ENCODE data around the gene ZC3H7B. TPM values are rescaled to one million over a fixed set of nuclear protein-coding genes. Genes with fewer than 3 reads are reported as not detected.
"Not testable (repeated sequence)": the region's sequence is repeated elsewhere in the genome, so short reads cannot be mapped to it uniquely, and the experiment has no call there.

The ZC3H7B gene, protein sequence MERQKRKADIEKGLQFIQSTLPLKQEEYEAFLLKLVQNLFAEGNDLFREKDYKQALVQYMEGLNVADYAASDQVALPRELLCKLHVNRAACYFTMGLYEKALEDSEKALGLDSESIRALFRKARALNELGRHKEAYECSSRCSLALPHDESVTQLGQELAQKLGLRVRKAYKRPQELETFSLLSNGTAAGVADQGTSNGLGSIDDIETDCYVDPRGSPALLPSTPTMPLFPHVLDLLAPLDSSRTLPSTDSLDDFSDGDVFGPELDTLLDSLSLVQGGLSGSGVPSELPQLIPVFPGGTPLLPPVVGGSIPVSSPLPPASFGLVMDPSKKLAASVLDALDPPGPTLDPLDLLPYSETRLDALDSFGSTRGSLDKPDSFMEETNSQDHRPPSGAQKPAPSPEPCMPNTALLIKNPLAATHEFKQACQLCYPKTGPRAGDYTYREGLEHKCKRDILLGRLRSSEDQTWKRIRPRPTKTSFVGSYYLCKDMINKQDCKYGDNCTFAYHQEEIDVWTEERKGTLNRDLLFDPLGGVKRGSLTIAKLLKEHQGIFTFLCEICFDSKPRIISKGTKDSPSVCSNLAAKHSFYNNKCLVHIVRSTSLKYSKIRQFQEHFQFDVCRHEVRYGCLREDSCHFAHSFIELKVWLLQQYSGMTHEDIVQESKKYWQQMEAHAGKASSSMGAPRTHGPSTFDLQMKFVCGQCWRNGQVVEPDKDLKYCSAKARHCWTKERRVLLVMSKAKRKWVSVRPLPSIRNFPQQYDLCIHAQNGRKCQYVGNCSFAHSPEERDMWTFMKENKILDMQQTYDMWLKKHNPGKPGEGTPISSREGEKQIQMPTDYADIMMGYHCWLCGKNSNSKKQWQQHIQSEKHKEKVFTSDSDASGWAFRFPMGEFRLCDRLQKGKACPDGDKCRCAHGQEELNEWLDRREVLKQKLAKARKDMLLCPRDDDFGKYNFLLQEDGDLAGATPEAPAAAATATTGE
- 10 to 100 TPM; 28.3 to 48.6 TPM for total RNA-seq

DNA sequence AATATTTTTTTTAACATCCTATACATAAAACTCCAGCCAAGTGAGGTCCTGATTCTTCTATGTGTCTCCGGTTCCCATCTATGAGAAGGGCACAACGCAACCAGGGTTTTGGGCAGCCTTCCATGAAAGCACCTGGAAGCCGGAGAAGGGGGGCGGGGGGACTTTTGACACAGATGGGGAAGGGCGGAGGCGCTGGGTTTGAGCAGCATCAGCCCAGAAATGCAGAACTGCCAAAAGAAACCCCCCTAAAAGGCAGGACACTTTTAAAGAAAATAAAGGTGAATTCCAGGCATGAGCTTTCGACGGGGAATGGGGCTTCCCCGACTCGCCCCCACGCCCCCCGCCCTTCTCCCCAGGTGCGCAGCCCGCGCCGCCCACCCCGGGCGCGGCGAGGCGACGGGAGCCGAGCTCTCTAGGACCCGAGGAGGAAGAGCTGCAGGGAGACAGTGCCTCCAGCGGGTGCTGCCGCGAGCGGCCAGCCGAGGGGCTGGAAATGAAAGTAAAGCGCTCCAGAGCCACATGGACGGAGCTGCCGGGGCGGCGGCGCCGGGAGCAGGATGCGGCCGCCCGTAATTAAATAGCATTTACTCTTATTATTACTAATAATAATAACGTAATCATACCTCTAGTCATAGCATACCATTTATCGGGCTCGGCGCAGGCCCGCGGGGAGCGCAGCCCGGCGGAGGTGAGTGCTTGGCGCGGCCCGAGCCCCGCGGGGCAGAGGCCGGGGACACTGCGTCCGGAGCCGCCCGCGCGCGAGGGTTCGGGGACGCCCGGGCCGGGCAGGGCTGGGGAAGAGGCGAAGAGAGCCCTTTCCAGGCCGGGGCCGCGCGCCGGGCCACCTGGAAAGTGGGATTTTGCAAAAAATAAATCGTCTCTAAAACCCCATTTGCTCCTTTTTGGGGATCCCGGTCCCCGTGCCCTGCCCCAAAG is at the start of gene ZC3H7B:
ZC3H7B (plus strand) TSS at position 441 of the 936 bp plus-strand sequence. CDS start 19,136 bp downstream, outside the sequence.
- Mint-ChIP-seq H3K27ac (peak within 1 kb of the TSS; percentile 95), H3K4me1 (peaks cover 21% of the 10 kb centered on the region), H3K9me3 (no peaks in the 10 kb centered on the region), H3K27me3 (no peaks in the 10 kb centered on the region), H3K36me3 (ENCODE audit: low read depth) (peaks cover 20% of the 10 kb centered on the region), H3K4me3 (peak within 1 kb of the TSS; percentile 92)
- ATAC-seq (replicated peaks) = peak; percentile 94

DNA sequence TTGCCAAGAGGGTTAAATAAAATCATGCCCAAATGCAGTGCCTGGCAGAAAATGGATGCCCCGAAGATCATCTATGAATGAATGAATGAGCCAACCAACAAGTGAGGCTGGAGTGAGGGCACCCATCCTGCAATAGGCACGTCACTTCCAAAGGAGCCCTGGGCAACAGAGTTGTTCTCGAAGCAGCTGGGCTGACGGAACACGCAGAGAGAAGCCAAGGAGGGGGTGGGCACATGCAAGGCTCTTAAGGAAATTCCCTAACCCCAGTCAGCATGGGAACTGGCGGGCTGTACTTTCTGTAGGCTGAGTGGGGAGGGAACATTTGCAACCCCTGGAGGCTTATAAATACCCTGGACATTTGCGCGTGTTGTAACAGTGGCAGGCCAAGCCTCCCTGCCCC is 49.0 kb upstream of the ZC3H7B start:
- ATAC-seq (replicated peaks) = no peak
- Mint-ChIP-seq H3K9me3 (no peaks in the 10 kb centered on the region), H3K36me3 (ENCODE audit: low read depth) (peaks cover 86% of the 10 kb centered on the region), H3K27me3 (no peaks in the 10 kb centered on the region), H3K4me1 (no peaks in the 10 kb centered on the region), H3K4me3 (no peak overlapping the region), H3K27ac (no peak overlapping the region)

DNA sequence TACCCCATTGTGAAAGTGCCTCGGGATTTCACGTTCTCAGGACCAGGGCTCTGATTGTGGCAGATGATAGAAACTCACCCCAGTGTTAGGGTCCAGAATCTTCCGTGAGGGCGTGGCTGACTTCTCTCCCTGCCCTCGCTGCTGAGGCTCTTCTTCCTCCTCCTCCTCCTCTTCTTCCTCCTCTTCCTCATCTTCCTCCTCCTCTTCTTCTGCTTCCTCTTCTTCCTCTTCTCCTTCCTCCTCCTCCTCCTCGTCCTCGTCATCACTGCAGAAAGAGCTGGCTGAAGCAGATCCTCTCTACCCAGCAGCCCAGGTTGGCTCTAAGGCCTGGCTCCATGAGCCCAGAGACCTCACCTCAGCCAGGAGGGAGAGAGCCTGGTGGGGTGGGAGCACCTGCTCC is 47.1 kb upstream of the ZC3H7B start:
- peak overlapping the region; percentile 48 for H3K27ac Mint-ChIP-seq
- H3K27me3 Mint-ChIP-seq = no peaks in the 10 kb centered on the region
- H3K36me3 Mint-ChIP-seq (ENCODE audit: low read depth) = peaks cover 98% of the 10 kb centered on the region
- no peak for ATAC-seq (replicated peaks)
- no peaks in the 10 kb centered on the region for H3K4me1 Mint-ChIP-seq
- H3K4me3 Mint-ChIP-seq = no peak overlapping the region
- no peaks in the 10 kb centered on the region for H3K9me3 Mint-ChIP-seq

DNA sequence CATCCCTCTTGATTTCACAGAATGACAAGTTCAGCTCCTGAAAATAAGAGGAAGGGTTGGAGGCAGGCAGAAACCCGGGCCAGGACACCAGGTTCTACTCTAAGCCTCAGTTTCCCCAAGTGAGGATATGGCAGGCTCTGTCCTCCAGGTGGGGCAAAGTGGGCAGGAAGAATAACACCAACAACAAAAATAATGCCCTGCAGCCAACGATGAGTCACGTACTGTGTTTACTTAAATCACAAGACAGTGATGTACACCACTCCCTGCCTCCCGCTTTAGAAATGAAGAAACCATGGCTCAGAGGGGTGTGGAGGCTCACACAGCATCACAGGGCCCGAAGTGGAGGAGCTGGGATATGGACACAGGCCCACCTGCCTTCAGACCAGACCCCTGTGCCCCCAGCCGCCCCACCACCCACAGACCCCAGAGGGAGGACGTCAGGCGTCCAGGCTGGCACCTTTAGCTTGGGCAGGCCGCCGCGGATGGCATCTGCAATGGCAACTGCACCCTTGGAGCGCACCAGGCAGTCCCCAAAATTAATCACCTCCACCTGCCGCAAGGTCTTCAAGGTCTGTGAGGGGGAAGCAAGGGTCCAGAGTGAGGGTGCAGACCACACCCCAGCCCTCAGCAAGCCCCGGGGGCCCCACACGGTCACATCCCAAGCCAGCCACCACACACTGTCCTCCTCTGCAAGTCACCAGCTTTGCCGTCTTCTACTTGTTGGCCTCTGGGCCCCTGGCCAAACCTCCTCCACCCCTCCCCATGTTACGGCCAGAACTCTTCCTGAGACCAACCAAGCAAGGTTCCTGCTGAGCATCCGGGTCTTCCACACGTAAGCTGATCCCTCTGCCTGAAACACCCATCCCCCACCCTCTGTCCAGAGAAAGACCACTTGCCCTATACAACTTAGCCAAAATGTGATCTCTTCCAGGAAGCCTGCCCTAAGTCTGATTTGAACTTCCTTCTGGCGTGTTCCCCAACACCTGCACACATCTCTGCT is 44.8 kb upstream of the ZC3H7B start:
- peaks cover 100% of the 10 kb centered on the region for H3K36me3 Mint-ChIP-seq (ENCODE audit: low read depth)
- no peak for ATAC-seq (replicated peaks)
- no peak overlapping the region for H3K4me3 Mint-ChIP-seq
- H3K27ac Mint-ChIP-seq = peak overlapping the region; percentile 30
- no peaks in the 10 kb centered on the region for H3K9me3 Mint-ChIP-seq
- H3K27me3 Mint-ChIP-seq = no peaks in the 10 kb centered on the region
- no peaks in the 10 kb centered on the region for H3K4me1 Mint-ChIP-seq

DNA sequence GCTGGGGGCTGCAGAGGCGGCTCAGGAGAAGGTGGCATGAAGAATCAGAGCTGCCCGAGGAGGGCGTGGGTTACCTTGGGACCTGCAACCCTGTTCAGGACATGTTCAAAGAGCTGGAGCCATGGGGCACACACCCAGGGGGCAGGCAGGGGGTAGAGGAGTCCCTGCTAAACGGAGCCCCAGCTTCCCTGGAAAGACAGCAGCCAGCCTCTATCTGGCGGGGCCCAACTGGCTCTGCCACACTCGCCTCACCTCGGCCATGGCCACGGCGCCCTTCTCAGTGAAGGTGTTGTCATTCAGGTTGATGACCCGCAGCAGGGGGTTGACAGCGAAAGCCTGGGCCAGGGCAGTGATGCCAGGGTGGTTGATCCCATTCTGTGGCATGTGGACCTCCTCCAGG is 43.6 kb upstream of the ZC3H7B start:
- Mint-ChIP-seq H3K27ac (no peak overlapping the region), H3K4me3 (no peak overlapping the region), H3K27me3 (no peaks in the 10 kb centered on the region), H3K4me1 (no peaks in the 10 kb centered on the region), H3K9me3 (no peaks in the 10 kb centered on the region), H3K36me3 (ENCODE audit: low read depth) (peaks cover 100% of the 10 kb centered on the region)
- no peak for ATAC-seq (replicated peaks)

DNA sequence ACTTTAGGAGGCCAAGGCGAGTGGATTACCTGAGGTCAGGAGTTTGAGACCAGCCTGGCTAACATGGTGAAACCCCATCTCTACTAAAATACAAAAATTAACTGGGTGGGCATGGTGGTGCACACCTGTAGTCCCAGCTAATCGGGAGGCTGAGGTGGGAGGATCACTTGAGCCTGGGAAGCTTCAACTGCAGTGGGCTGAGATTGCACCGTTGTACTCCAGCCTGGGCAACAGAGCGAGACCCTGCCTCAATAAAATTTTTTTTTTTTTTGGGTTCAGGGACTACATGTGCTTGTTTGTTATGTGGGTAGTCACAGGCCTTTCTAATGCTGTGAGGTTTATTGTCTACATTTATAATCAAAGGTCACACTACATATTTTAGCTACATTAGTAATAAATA is 41.6 kb upstream of the ZC3H7B start:
- H3K27ac Mint-ChIP-seq; H3K9me3 Mint-ChIP-seq; H3K4me1 Mint-ChIP-seq; H3K4me3 Mint-ChIP-seq; ATAC-seq (replicated peaks); H3K27me3 Mint-ChIP-seq: not testable (repeated sequence)
- H3K36me3 Mint-ChIP-seq (ENCODE audit: low read depth) = peaks cover 100% of the 10 kb centered on the region

DNA sequence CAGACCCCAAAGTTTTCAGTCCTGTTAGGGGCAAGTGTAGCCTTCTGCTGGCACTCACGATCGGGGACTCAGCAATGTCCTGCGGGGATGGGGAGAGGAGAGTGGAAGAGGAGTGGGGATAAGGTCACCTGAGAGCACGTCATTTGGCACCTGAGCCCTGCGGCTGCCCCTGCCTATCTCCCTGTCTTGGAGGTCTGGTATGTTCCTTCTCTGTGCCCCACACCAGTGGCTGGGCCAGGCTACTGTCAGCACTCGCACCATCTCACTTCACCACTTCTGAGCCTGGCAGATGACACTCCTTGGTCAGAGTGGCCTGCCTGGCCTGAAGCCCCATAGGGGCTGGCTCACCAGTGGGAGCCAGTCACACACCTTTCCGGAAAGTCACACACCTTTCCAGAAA is 40.5 kb upstream of the ZC3H7B start:
- H3K27me3 Mint-ChIP-seq = no peaks in the 10 kb centered on the region
- no peak overlapping the region for H3K4me3 Mint-ChIP-seq
- ATAC-seq (replicated peaks) = no peak
- H3K4me1 Mint-ChIP-seq = no peaks in the 10 kb centered on the region
- no peaks in the 10 kb centered on the region for H3K9me3 Mint-ChIP-seq
- no peak overlapping the region for H3K27ac Mint-ChIP-seq
- peaks cover 98% of the 10 kb centered on the region for H3K36me3 Mint-ChIP-seq (ENCODE audit: low read depth)

DNA sequence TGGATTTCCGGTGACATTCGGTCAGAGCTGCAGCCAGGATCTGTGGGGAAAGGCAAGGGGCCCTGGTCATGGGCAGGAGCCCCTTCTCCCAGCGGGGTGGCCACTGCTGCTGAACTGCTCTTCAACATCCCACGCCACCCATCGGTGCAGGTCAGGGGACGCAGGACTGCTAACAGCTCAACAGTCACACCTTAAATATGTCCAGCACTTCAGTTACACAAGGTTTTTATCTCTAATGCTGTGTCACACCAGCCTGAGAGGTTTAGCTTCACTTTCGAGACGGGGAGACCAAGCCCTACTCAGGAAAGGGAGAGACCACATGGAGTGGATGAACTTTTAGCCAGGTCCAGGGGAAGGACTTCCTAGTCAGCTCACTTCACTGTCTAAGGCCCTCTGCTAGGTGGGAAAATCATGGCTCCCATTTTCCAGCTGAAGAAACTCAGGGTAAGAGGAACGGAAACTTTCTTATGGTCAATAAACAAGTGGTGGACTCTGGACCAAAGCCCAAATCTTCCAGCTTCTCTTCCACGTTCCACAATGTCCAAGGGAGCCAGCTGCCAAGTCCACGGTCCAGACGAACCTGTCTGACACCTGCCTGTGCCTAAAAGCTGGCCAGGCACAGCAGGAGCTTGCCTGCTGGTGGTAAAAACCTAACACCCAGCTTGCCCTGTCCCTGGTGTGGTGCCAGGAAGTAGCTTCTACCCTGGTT is 39.6 kb upstream of the ZC3H7B start:
- no peak overlapping the region for H3K4me3 Mint-ChIP-seq
- ATAC-seq (replicated peaks) = no peak
- no peaks in the 10 kb centered on the region for H3K27me3 Mint-ChIP-seq
- no peaks in the 10 kb centered on the region for H3K4me1 Mint-ChIP-seq
- no peak overlapping the region for H3K27ac Mint-ChIP-seq
- H3K36me3 Mint-ChIP-seq (ENCODE audit: low read depth) = peaks cover 98% of the 10 kb centered on the region
- no peaks in the 10 kb centered on the region for H3K9me3 Mint-ChIP-seq

DNA sequence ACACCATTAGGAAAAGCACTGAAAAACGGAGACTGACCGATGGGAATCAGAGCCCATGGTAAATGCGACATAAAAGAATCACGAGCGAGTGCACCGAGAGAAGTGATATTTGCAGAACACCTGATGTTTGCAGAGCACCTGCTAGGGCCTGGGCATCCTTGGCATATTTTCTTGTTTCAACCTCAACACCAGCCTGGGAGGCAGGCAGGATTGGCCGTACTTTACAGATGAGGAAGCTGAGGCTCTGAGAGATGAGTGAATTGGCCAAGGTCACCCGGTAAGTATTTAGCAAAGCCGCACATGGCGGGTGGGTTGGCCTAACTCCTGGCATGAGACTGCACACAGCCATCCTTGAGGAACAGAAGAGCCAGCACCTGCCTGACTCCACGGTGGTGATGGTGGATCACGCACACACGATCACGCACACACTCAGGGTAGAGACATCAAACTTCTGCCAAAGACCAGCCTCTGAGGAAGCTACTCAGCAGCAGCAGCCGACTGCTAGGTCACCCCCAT is 39.0 kb upstream of the ZC3H7B start:
- Mint-ChIP-seq H3K4me3 (no peak overlapping the region), H3K9me3 (no peaks in the 10 kb centered on the region), H3K27ac (no peak overlapping the region), H3K27me3 (no peaks in the 10 kb centered on the region), H3K36me3 (ENCODE audit: low read depth) (peaks cover 98% of the 10 kb centered on the region), H3K4me1 (no peaks in the 10 kb centered on the region)
- ATAC-seq (replicated peaks) = no peak

DNA sequence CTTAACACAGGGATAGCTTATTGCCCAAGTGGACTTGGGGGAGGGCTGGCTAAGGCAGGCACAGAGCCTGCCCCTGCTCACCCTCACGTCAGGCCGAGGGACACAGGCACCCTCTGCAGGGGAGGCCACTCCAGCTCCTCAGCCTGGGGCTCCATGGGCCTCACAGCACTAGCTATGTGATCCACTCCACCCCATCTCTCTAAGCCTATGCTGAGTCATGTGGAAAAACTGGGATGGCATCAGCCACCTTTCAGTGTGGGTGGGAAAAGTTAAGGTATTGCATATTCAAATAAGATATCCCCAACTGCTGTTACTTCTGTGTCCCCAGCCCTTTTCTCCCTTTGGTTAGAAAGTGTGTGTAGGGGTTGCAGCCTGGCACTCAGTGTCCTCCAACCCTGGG is 37.6 kb upstream of the ZC3H7B start:
- Mint-ChIP-seq H3K9me3 (no peaks in the 10 kb centered on the region), H3K4me1 (no peaks in the 10 kb centered on the region), H3K36me3 (ENCODE audit: low read depth) (peaks cover 98% of the 10 kb centered on the region), H3K27me3 (no peaks in the 10 kb centered on the region), H3K27ac (no peak overlapping the region), H3K4me3 (no peak overlapping the region)
- ATAC-seq (replicated peaks) = no peak

DNA sequence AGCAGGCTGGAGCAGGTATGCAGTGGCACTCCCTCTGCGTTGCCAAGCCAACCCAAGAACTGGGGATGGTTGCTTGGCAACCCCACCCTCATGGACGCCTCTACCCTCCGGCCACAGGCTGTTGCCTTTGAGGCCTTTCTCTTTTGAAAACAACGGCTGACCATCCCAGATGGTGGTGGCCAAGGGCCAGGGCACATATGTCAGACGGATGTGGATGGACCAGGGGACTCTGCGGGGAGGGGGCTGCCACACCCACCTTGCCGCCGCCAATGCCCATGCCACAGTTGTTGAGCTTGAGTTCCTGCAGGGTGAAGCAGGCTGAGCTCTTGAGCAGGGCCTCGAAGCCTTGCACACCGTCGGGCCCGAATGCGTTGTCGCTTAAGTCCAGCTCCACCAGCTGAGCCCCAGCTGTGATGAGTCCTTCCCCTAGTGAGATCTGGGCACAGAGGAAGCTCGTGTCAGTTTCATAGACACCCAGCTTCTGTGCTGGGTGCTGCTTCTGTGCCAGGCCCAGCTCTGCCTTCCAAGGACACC is 36.9 kb upstream of the ZC3H7B start:
- no peaks in the 10 kb centered on the region for H3K4me1 Mint-ChIP-seq
- peaks cover 98% of the 10 kb centered on the region for H3K36me3 Mint-ChIP-seq (ENCODE audit: low read depth)
- H3K27me3 Mint-ChIP-seq = no peaks in the 10 kb centered on the region
- H3K9me3 Mint-ChIP-seq = no peaks in the 10 kb centered on the region
- no peak overlapping the region for H3K4me3 Mint-ChIP-seq
- ATAC-seq (replicated peaks) = no peak
- no peak overlapping the region for H3K27ac Mint-ChIP-seq

DNA sequence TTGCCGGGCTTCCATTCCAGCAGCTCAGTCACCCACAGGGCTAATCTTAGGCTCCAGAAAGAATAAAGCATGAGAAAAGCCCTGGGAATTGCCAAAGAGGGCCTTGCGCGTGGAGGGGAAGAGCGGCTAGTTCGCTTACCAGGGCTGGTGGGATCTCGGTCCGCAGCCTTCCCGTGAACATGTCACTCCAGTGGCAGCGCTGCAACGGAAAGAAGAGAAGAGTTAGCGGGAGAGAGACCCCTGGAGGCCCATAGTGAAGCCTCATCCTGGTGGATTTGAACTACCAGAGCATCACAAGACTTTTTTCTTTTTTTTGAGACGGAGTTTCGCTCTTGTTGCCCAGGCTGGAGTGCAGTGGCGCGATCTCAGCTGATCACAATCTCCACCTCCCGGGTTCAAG is 33.4 kb upstream of the ZC3H7B start:
- no peak overlapping the region for H3K4me3 Mint-ChIP-seq
- peaks cover 98% of the 10 kb centered on the region for H3K36me3 Mint-ChIP-seq (ENCODE audit: low read depth)
- H3K4me1 Mint-ChIP-seq = no peaks in the 10 kb centered on the region
- no peaks in the 10 kb centered on the region for H3K27me3 Mint-ChIP-seq
- no peak overlapping the region for H3K27ac Mint-ChIP-seq
- no peak for ATAC-seq (replicated peaks)
- H3K9me3 Mint-ChIP-seq = no peaks in the 10 kb centered on the region
